Measurements from ENCODE around the gene EPHA7. TPM values are rescaled to one million over a fixed set of nuclear protein-coding genes. Genes with fewer than 3 reads are reported as not detected.

EPHA7 gene
- total and polyA plus RNA-seq, 12 donors = under 0.01 to 1.3 (median 0.14) TPM; not detected in 1

GRCh38 chr6:93358435-93358834 lies 60.9 kb downstream of the EPHA7 start:
- WGBS, 4 donors = 72 to 80% (median 79%) methylated on average over 2 of the region's 2 CpGs
- intact Hi-C loops (cut with DNase I) = no loop called here
- no peak overlapping the region for H3K27ac ChIP-seq
- no peaks in the 10 kb centered on the region for H3K9me3 ChIP-seq (replicated peaks in 1 of 3)
- no peaks in the 10 kb centered on the region for H3K4me1 ChIP-seq (replicated peaks in 1 of 2)
- no peaks in the 10 kb centered on the region for H3K36me3 ChIP-seq (replicated peaks in 1 of 2)
- TF ChIP-seq CTCF (IDR thresholded peaks at IDR 0.05) = no peak
- TF ChIP-seq POLR2A (IDR thresholded peaks at IDR 0.05) = no peak
- DNase-seq = no peak
- H3K4me3 ChIP-seq = no peak overlapping the region
- no peaks in the 10 kb centered on the region for H3K27me3 ChIP-seq

GRCh38 chr6:93352604-93353003 lies 66.8 kb downstream of the EPHA7 start:
- Histone ChIP-seq H3K9me3 (replicated peaks in 1 of 3) (no peaks in the 10 kb centered on the region), H3K36me3 (replicated peaks in 1 of 2) (no peaks in the 10 kb centered on the region), H3K4me1 (replicated peaks in 1 of 2) (no peaks in the 10 kb centered on the region), H3K27ac (no peak overlapping the region), H3K27me3 (no peaks in the 10 kb centered on the region), H3K4me3 (no peak overlapping the region)
- no peak for DNase-seq
- intact Hi-C loops (cut with DNase I) = no loop called here
- TF ChIP-seq CTCF (IDR thresholded peaks at IDR 0.05) (no peak), POLR2A (IDR thresholded peaks at IDR 0.05) (no peak)
- WGBS, 4 donors = 61 to 80% (median 72%) methylated on average over 1 of the region's 1 CpG

GRCh38 chr6:93351222-93351621 lies 68.1 kb downstream of the EPHA7 start:
- DNase-seq = no peak
- Histone ChIP-seq H3K4me3 (no peak overlapping the region), H3K9me3 (replicated peaks in 1 of 3) (no peaks in the 10 kb centered on the region), H3K36me3 (replicated peaks in 1 of 2) (no peaks in the 10 kb centered on the region), H3K4me1 (replicated peaks in 1 of 2) (no peaks in the 10 kb centered on the region), H3K27ac (no peak overlapping the region), H3K27me3 (no peaks in the 10 kb centered on the region)
- intact Hi-C loops (cut with DNase I) = no loop called here
- no peak for TF ChIP-seq CTCF (IDR thresholded peaks at IDR 0.05)
- TF ChIP-seq POLR2A (IDR thresholded peaks at IDR 0.05) = no peak
- WGBS, 4 donors = 64 to 80% (median 74%) methylated on average over 3 of the region's 3 CpGs

- no peaks in the 10 kb centered on the region for H3K27me3 ChIP-seq
- WGBS, 4 donors = 84 to 92% (median 91%) methylated on average over 4 of the region's 4 CpGs
- H3K36me3 ChIP-seq (replicated peaks in 1 of 2) = no peaks in the 10 kb centered on the region
- DNase-seq = no peak
- H3K4me1 ChIP-seq (replicated peaks in 1 of 2) = no peaks in the 10 kb centered on the region
- H3K9me3 ChIP-seq (replicated peaks in 1 of 3) = no peaks in the 10 kb centered on the region
- TF ChIP-seq POLR2A (IDR thresholded peaks at IDR 0.05) (no peak), CTCF (IDR thresholded peaks at IDR 0.05) (no peak)
- intact Hi-C loops (cut with DNase I) = no loop called here
- H3K27ac ChIP-seq = no peak overlapping the region
- no peak overlapping the region for H3K4me3 ChIP-seq
Observed at GRCh38 chr6:93350774-93351173, 68.6 kb downstream of the EPHA7 start.
